Limb (tissue), 2 donors: ENCODE results near the gene B3GLCT.

Experiments used
- DNase-seq, 2 donors: peaks; one replicate each; pipeline ENCODE4 v3.0.0-alpha.2; 2016; ENCODE audit errors: extremely low spot score in 2 of 2

The B3GLCT gene

DNA sequence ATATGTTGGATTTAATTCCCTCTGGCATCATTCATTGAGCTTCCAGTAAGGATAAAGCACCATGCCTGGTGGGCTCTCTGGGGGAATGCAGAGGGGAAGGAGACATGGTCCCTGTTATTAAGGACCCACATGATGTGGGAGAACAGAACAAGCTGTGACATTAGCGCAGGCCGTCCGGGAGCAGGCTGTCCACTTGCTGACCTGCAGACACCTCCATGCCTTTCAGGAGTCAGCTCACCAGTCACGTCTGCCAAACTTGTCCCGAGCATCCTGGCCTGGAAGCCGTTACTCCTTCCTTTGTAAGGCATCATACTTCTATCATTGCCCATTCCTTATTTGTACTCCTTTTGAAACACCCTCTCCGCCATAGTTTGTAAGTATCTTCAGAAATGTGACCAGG lies 23.4 kb downstream of the B3GLCT start:
- DNase-seq: no peak

DNA sequence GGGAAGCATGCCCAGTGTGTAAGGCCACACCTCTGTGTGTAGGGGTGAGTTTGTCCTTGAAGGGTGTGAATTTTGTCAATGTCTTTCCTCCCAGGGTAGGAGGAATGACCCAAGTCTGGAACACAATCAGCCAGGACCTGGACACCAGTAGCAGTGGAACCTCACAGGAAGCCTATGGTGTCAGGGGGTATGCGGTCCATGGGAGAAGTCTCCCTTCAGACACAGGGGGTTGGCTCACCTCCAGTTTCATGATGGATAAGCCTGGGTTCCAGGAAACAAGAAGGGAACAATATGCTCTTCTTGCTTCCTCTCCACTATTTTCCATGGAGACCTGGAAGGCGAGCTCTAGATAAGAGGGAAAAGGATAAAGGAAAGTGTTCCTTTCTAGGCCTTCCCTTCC lies 23.9 kb downstream of the B3GLCT start:
- no peak for DNase-seq

DNA sequence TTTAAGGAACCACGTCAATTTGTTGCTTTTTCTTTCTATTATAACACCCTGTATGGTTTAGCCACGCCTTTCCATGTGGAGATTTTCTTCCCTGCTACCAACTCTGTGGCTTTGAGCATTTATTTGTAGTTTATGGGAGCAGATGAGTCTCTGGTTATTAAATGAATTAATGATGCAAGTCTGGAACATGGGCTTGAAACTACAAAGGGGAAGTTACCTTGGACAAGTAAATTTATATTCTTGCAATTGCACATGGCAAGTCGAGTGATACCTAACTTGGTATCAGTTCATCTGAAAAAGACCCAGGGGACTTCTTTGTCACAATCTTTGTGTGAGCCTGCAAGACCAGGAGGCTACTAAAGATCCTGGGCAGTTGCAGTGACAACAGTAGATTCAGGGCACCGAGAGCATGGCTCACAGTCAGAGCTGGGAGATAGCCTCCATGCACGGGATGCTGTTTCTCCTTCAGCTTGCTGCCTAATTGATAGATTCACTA lies 24.4 kb downstream of the B3GLCT start:
- no peak for DNase-seq

DNA sequence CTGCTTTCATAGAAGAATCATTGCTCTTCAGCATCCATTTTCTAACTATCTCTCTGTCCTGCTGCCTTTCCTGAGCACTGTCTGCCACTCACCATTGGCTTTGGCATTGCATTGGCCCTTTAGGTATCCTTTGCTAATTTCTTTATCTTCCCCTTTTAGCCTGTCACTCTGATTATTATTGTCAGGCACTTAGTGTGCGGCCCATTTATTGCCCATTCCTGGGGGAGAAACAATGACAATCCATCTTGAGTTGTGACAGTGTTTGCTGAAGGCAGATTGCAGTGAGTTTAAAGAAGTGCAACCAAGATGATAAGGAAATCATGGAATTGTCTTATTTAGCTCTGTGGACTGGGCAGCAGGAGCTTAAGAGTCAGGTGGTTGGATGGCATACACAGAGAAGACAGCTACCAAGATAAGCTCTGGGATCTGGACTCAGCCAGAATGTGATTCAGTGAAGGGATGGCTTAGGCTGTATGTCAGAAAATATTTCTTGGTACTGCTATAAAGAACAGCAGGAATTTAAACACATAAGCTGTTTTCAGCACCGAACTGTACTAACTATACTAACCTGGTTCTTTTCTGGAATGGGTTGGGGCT lies 25.3 kb downstream of the B3GLCT start:
- DNase-seq: no peak

DNA sequence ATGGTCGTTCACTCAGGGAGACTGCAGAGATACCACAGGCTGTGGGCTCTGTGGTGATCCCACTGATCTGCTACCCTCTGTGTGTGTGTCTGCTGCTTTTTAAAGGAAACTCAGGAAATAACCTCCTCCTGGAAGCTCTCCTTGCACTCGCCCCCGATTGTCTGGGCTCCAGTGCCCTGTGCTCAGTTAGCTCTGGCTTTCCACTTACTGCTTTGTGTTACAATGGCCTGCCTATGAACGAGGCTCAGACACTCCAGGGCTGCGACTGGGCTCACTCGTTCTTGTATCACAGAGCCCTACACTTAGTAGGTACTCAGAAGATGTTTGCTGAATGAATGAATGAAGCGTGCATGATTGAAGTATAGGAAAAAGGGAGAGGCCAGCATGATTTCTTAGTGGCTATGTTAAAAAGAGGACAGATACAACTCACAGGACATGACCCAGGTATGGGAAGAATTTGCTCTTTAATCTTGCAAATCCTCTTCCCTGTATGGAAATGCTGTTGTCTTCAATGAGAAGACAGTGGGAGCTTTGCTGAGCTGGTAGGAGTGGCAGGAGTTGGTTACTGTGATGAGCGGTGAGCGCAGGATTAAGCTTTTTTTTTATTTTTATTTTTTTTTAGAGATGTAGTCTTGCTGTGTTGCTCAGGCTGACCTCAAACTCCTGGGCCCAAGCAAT lies 26.4 kb downstream of the B3GLCT start:
- DNase-seq: no peak

DNA sequence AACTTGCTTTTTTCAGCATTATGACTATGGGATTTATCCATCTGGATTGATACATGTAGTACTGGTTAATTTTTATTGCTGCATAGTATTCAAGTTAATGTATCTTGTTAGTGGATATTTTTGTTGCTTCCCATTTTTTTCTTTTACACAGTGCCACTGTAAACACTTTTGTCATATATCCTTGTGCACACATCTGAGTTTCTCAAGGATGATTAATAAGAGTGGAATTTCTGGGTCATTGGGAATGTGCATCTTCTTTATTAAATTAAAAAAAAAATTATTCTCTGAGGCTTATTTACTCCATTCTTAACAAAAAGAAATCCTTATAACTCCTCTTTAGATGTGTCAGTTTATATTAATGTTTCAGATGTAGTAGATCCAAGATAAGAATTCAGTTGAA lies 27.3 kb downstream of the B3GLCT start:
- DNase-seq: no peak

DNA sequence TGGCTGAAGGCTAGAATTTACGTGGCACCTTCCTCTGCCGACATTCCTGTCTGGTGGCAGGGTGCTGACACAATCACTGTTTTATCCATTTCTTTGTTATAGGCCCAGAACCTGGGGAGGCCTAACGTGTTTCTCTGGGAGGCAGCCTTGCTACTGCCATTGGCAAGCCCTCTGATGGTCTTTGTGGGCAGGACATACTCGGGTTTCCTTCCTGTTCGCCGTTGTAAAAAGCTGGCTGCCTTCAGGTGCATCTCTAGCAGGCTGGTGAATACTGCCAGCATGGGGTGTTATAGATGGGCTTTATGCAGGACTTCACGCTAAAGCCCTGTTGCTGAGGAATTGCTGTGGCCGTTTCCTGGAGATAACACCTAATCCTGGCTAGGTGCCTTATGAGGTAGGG lies 28.1 kb downstream of the B3GLCT start:
- DNase-seq: no peak

DNA sequence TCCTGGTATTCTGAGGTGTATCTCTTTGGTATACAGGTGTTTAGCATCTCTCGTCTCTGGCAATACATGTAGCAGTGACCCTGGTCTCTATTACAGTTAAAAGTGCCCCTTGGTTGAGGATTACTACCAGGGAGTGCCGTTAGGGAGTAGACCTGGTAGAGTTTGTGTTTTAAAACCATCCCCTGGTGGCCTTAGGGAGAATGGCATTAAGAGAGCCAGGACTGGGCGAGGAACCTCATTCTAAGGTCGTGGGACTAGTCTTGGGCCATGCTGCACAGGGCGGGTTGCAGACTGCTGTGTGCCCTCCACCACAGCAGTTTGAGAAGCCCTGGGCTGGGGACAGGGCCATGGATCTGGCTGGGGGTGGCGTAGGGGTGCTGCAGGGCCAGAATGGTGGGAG lies 35.0 kb downstream of the B3GLCT start:
- no peak for DNase-seq

DNA sequence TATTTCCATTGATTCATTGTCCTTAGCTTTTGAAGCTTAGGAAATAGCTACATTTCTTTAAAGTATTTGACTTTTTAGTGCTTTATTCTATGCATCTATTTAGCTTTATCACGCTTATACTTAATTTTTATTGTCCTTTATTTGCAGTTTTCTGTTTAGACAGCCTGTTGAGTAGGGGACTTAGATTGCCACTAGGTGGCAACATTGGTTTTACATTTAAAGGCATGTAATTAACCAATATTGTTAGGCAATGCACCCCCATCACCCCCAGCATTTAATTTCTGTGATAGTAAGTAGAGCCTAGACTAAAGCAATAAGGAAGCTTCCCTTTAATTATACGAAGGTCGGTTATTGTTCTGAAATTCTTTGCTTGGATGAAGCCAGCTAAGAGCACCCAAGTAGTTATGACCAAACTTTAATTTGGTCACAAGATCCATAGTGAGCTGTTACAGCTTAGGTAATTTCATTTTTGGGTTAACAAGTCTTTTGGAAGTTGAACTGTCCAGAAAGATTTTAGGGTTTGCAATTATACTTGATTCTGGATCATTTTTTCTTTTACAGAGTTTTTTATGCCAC lies 36.5 kb downstream of the B3GLCT start:
- peak in 1 of 2 donors; percentile 52 for DNase-seq

DNA sequence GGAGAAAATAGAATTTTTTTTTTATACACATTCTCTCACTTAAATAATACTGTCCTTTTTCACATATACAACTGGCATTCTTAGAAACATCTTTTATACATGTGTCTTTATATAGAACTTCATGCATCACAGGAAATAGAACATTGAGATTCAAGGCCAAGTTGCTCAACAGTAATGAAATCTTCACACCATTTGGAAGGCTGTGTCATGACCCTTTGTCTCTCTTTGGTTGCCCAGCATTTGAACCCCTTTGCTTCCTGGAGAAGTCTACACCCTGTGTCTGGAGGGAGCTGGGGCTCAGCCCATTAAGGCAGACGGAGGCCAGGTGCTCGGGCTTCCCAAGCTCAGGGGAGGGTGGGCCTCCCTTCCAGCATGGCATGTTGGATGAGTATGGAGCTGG lies 41.1 kb downstream of the B3GLCT start:
- DNase-seq: no peak

DNA sequence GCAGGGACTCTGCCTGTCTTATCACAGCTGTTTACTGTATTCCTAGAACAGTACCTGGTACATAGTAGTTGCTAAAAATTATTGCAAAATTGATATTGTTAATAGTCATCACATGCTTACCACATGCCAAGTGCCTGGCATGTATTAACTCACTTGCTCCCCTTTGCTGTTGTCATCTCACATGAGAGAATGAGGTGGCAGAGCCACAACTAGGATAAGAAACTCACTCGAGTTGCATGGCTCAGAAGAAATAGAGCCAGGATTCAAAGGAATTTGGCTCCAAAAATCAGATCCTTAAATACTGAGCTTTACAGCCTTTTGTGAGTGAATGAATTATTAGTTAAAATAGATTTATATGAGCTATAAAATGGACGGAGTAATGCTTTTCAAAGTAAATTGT lies 42.6 kb downstream of the B3GLCT start:
- DNase-seq: peak in 1 of 2 donors; percentile 13

DNA sequence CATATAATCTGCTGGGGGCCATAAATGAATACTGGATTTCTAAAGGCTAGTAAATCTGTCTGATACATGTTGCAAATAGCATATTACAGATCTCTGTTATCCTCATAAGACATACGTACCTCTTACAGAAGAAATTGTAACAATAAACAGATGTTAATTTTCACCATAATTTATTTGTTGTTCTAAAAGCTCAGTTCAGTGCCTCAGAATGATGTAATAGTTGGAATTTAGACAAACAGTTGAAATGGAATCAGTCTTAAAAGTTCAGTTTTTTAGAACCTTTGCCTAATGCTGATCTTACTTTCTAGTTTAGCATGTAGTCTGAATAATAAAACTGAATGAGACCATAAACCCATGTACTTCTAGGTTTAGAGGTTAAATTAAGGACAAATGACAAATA lies 43.1 kb downstream of the B3GLCT start:
- DNase-seq: peak in 1 of 2 donors; percentile 65

DNA sequence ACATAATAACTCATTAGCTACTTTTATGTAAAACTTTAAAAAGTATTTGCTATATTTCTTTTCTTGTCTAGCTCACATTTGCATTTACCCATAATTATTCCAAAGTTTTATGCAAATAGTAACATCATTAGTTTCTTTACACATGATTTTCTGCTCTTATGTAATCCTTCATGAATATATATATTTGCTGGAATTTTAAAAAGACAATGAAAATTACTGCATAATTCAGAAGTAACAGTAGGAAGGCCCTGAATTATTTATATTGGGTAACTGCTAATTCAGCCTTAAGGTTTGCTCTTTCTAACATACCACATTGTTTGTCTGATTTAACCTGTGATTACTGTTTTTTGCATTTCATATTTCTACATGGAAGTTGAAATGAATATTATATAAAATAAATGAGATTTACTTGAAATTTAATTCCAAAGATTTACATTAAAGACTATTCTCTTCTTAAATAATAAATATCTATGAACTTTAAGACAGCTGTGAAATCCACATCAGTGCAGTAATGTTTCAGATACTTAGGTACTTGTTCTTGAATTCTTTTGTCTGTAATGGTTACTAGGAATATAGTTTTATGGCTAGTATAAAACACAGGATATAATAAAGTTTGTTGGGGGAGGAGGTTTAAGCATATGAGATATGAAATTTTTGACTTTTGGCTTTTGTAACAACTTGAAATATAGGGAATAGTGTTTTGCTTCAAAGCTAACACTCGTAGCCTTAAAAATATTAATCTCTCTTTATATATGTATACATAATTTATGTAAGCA lies 46.0 kb downstream of the B3GLCT start:
- no peak for DNase-seq

DNA sequence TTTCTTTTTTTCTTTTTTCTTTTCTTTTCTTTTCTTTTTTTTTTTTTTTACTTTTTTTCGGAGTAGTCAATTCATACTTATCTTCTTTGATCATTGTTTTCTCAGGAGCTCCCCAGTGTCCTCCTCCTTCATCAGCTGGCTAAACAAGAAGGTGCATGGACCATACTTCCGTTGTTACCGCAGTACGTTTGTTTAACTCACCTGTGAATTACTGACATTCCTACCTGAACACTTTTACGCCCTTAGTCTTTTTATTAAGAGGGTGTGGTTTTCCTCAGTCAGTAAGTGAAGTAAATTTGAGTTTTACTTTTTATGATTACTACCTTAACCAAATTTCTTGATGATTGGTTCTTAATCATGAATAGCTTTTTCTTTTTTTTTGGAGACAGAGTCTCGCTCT lies 47.1 kb downstream of the B3GLCT start:
- no peak for DNase-seq

DNA sequence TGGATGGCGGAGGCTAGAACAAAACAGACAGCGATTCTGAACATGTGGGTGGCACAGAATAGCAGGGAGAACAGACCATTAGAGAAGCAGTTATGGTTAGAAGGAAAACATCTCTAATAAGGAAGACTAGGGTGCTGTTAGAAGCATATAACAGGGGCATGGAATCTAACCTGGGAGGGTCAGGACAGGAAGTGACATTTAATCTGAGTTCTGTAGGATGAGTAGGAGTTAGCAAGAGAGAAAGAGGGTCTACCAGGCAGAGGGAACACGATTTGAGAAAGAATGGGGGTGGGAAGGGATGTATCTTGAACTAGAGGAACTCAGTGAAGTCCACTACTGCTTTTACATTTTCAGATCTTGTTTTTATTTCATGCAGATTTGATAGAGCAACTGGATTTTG lies 48.6 kb downstream of the B3GLCT start:
- DNase-seq: no peak

DNA sequence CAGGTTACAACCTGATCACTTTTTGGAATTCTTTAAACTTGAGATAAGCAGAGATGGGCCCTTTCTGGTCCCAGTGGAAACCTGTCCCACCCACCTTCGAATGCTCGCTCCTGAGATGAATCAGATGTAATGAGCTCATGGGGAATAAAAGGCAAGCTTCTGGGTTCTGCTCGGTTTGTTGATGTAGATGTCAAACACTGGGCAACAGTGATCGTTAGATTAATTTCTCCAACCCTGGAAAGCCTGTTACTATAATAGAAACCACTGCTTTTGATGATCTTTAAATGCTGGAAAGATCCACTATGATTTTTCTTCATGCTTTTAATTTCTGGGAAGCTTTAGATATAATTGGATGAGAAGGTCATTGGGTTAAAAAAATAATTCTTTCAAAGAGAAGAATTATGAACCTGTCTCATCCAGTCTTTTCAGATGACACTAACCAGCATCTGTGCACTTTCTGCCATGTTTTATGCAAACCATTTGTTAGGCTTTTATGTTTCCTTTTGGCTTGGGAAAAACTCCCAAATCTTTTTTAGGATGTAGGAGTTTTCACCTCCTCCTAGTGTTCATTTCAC lies 49.3 kb downstream of the B3GLCT start:
- DNase-seq: no peak

DNA sequence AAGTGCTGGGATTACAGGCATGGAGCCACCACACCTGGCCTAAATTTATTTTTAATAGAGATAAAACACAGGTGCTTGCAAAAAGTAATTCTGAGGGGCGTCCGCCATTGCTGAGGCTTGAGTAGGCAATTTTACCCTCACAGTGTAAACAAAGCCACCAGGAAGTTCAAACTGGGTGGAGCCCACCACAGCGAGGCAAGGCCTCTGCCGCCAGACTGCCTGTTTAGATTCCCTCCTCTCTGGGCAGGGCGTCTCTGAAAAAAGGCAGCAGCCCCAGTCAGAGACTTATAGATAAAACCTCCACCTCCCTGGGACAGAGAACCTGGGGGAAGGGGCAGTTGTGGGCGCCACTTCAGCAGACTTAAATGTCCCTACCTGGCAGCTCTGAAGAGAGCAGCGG lies 50.7 kb downstream of the B3GLCT start:
- DNase-seq: no peak

DNA sequence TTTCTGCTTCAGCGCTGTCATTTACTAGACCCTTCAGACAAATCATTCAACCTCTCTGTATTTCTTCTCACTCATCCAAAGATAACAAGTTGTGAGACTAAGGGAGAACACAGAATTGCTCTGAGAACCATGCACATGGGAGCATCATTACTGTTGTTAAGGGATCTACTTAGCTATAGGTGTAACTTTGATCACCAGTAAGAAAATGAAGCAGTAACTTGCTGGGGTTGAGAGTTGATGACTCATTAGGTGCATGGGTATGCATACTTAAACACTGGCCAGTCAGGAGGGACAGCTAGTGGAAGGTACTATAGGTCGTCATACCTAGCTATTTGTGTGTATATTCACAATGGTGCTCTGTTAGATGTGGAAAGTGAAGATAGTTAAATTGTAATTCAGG lies 61.5 kb downstream of the B3GLCT start:
- no peak for DNase-seq

DNA sequence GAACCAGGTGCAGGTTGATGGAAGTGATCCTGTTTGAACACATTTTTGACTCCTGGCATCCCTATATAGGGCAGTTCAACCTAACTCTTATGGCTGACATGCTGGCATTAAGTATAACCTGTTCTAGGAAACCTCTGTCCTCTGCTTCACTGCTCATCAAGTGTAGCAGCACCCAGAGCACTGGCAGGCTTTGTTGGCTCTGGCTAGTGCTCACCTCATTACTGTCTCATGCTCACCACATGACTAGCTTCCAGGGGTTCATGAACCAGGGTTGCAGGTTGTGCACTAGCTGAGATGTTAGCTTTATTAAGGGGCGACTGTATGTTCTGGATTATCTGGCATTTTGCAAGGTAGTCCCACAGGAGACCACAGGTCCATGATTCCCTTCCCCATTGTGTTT lies 63.6 kb downstream of the B3GLCT start:
- no peak for DNase-seq

DNA sequence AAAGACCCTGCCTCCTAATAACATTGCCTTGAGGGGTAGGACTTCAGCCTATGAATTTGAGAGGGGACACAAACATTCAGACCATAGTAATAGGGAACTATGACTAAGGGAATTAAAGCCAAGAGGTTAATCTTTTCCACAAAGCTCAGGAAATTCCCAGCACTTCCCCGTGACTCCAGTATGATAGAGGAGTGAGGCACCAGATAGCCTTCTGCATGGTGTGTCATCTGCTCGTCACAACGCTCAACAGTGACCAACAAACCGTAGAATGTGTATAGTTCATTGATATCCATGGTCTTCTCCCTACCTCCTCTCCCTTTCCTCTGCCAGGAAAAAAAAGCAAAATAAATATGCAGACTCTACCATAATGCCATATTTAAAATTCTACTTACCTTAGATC lies 64.4 kb downstream of the B3GLCT start:
- DNase-seq: no peak

DNA sequence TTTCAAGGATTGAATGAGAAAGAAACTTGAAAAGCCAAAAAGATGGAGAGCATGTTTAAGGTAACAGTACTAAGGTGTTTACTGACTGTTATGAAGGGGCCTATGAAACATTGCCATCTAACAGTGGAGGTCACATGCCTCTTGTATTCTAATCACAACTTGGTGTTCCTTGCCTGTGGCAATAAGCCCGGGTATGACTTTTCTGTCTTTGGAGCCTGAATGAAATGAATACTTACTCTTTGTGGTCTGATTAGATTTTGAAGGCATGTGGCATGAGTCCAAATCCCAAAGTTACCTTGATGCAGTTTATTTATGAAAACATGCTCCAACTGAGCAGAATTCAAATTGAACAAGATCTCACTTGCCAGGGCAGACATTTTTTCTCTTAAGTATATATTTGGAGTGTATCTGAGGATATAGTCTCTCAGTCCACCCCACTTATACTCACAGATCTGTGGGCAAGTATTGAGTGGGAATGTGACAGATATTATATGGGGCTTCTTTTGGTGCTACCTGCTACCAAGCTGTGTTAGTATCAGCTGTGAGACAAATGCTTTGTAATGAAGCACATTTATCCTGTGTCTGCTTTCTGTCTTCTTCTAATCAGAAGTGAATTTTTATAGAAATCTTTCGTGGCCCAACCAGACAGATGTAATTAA lies 67.5 kb downstream of the B3GLCT start:
- DNase-seq: no peak
